Posterior cingulate gyrus (tissue), 11 donors: ENCODE results near the gene POLR2E.
"Not testable (repeated sequence)": the region's sequence is repeated elsewhere in the genome, so short reads cannot be mapped to it uniquely, and the experiment has no call there.

Experiments used
- DNase-seq, 10 donors: peaks; one replicate each; pipeline versions ENCODE4 v3.0.0 to v3.0.0-alpha.2; 2020 to 2021; ENCODE audit warnings: mixed read lengths in 3 of 10
- intact Hi-C: fragments of 100-400 bp; cut with DNase I; formaldehyde crosslinking; loops from one replicate; pipeline ENCODE4 v1.15.1; 2023

Gene POLR2E

DNA sequence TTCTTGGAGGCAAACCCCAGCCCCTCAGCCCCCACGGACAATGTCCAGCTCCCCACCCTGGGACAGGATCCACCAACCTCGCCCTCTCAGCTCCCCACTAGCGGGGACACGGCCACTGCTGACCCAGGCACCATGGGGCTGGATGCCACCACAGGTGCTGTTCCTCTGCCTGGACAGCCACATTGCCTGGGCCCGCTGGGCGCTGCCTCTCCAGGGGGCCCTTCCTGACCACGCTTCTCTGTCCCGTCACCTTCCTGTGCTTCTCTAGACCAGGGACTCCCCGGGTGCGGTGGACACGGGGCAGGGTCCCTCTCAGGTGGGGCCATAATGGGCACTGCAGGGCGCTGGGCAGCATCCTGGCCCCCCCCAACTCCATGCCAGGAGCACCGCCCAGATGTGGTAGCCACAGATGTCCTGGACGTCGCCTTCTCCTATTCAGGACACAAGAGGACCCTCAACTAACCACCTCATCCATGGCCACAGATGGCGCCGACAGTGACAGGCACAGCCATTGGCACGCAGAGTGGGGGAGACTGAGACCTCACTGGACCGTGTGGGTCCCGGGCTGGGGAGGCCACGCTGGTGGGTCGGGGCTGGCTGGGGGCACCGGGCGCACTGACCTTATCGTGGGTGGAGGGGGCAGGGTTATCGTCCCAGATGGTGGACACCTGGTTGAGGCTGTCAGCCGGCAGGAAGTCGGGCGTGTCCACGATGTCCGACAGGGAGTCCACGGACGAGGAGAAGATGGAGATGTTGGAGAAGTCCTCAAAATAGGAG, 32.0 kb upstream of the POLR2E start:
- intact Hi-C loops, result no loop called here

DNA sequence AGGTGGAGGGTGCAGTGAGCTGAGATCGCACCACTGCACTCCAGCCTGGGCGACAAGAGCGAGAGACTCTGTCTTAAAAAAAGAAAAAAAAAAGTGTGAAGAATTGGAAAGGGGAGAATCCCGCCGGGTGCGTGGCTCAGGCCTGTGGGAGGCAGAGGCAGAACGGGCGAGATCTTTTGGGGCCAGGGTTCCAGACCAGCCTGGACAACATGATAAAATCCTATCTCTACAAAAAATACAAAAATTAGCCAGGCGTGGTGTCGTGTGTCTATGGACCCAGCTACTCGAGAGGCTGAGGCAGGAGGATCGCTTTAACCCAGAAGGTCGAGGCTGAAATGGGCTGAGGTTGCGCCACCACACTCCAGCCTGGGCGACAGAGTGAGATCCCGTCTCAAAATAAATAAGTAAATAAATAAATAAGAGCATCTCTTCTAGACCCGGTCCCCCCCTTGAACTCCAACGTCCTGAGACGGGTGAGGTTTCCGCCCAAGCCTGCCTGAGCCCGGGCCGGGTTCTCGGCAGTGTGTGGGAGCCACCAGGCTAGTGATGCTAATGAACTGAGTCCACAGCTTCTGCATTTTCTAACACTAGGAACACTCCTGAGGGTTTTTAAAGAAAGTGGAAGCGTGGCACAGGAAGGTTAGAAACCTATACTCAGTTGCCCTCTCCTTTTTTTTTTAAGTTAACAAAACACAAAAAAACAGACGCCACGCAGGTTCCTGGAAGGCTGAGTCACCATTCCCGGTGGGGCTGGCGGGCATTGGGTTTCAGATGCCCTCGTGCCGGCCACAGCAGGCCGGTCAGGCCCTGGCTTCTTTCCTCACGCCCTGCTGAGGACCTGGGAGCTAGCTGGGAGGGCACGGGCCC, 30.7 kb upstream of the POLR2E start:
- intact Hi-C loops, result no loop called here

More for the DNA sequence above, 32.0 kb upstream of the POLR2E start:
- no peak for DNase-seq

DNA sequence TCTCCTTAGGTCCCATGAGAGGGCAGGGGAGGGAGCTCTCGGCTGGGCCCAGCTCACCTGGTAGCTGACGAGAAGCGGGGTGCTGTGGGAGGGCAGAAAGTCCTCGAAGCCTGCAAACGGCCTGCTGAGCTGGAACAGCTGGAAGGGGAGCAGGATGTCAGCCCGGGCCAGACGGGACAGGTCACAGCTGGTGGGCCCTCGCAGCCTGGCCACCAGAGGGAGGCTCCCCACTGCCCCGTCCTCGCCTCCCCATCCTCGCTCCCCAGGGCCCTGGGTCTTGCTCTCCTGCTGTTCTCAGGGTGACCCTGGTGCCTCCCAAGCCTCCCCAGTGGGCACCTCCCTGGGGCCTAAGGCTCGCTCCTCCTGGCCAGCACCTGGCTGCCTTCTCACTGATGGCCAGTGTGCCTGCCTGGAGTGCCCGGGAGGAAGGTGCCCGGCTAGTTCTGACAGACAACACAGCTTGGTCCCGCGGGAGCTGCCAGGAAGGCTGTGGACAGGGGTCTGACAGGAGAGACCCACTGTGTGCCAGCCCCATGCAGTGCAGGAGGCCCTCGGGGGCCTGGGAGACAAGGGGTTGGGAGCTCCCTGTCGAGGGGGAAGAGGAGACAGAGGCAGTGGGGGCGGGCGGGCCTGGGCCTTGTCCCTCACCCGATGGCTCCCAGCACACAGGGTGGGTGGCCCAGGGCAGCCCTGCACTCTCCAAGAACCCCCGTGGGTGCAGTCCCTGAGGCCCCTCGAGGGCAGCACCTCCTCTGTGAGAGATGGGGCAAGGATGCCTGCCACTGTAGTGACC, 28.9 kb upstream of the POLR2E start:
- no peak for DNase-seq

More for the DNA sequence above, 30.7 kb upstream of the POLR2E start:
- no peak for DNase-seq

DNA sequence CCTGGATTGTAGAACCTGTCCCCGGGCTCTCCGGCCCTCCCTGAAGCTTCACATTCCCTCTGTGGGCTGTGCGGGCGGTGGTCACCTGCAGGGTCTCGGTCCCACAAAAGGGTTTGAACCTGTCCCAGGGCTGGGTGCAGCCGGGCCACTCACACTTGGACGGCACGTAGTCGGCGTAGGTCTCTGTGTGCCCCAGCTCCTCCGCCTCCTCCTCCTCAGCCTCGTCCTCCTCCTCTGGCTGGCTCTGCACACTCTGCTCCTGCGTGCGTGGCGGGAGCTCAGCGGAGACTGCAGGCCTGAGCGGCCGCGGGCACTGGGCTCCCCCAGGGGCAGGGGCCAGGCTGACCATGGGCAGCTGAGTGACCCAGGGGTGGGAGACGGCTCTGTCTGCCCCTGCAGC, 28.2 kb upstream of the POLR2E start:
- no peak for DNase-seq
- intact Hi-C loops, result no loop called here

More for the DNA sequence above, 28.9 kb upstream of the POLR2E start:
- intact Hi-C loops, result no loop called here

DNA sequence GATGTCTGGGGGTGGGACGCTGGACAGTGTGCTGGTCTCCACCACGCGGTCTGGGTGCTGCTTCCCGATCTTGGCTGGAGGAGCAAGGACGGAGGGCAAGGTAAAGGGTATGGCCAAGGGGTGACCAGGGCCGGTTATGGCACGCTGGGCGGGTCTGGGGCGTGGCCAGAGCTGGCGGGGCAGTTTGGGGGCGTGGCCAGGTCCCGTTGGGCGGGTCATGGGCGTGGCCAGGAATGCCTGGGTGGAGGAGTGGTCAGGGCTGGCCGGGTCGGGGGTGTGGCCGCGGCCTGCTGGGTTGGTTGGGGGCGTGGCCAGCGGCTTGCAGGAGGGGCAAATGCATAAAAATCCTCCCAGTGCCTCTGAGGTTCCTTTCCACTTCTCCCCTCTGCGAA, 27.8 kb upstream of the POLR2E start:
- no peak for DNase-seq
- intact Hi-C loops, result no loop called here

DNA sequence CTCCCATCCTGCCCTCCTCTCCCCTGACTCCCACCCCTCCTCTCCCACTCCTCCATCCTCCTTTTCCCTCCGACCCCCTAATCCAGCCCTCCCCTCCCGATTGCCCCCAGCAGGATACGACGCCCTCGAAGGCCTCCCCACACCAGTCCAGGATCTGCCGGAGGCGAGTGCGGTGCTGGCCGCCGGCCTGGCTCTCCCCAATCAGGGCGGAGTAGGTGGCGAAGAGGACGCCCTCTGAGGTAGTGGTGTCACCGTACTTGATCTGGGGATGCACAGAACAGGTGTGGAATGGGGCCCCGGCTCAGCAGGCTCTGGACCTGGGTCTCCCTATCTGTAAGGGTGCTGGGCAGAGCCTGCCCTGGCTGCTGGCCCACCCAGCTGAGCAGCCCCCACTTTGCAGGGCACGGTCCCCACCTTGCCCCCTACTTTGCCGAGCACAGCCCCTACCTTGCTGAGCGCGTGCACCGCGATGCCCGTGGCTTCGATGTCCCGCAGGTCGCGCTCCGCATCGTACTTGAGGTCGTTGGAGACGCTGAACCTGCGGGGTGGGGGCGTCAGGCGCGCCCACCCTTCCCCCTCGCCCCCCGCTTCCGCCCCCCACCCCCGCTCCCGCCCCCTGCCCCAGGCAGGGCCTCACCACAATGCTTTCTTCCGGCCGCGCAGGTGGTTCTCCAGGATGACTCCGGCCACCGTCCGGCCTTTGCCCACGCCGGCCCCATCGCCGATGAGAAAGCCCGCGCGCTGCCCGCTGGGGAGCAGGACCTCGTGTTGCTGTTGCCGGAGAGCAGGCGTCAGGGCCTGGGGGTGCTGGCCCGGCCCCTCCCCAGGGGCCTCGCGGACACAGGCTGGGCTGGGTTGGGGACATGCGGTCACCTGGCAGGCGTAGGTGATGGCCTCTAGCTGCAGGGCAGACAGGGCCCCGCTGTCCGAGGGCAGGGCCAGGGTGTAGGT, 27.1 kb upstream of the POLR2E start:
- no peak for DNase-seq
- intact Hi-C loops, result no loop called here

DNA sequence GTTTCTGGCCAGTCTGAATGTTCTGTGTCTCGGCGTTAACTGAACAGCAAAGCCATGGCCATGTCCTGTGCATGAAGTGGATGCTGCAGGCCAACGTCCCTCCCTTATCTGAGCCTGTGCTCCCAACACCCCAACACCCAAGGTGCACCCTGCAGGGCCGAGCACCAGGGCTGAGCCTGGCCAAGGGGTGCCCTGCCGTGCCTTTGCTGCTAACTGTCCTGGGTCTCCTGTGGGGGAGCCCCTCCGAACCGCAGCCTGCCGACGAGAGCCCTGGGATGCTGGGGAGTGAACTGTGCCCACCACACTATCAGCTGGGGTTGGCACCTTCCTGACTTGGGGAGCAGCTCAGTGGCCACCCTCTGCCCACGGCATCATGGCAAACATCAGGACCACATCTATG, 26.2 kb upstream of the POLR2E start:
- intact Hi-C loops, result no loop called here

DNA sequence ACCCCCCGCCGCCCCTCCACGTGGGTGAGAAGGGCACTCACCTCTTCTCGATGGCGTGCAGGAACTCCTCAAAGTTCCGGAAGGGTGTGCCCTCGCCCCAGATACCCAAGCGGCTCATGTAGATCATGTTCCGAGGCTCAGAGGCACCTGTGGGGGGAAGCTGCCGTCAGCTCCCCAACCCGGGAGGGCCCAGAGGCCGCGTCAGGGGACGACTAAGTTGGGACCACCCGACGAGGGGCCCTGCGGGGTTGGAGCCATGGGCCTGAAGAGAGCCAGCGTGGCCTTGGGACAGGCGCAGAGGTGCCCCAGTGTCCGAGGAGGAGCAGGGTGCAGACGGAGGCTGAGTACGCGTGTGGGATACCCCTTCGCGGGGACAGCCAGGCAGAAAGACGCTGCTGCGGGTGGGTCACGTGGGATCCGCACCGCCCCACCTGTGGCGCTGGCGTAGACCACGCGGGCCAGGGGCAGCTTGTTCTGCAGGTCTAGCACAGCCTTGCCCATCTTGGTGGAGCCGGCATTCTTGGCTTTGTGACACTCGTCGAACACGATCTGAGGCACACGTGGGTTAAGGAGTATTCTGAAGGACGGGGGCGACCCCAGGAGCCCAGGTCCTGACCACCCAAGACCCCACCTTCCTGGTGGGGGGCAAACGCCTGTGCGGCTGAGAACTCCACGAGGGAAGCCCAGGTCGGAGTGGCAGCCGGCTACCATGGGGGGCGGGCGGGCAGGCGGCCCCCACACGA, 24.5 kb upstream of the POLR2E start:
- DNase-seq, result no peak
- intact Hi-C loops, result no loop called here

More for the DNA sequence above, 26.2 kb upstream of the POLR2E start:
- DNase-seq, result no peak

DNA sequence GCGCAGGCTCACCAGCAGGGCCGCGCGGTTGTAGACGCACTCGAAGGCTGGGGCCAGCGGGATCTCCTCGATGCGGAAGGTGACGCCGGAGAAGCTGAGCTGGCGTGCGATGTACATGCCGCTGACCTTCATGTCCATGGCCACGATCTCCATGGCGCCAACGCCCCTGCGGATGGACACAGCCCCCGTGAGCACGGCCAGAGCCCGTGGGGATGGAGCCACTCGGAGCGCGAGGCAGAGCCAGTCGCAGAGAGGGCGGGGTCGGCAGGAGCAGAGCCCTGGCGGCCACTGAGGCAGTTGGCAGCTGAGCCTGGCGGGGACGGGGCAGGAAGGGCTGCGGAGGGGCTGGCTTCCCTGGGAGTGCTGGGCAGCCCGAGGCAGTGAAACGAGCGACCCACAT, 23.8 kb upstream of the POLR2E start:
- intact Hi-C loops, result no loop called here
- no peak for DNase-seq

DNA sequence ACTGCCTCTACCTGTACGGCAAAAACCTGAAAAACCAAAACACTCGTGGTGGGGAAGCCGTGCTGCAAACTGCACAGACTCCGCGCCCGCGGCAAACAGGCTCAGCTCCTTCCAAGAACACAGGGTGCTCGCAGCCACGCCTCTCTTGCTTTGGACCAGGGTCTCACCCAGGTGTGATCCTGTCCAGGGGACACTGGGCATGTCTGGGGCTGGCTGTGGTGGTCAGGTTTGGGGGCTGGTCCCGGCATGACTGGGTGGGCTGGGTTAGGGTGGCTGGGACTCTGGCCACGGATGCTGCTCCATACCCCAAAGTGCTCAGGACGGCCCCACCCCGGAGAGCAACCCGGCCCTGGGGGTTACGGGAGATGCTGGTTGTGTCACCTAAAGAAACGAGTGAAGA, 22.5 kb upstream of the POLR2E start:
- DNase-seq, result no peak
- intact Hi-C loops, result no loop called here

DNA sequence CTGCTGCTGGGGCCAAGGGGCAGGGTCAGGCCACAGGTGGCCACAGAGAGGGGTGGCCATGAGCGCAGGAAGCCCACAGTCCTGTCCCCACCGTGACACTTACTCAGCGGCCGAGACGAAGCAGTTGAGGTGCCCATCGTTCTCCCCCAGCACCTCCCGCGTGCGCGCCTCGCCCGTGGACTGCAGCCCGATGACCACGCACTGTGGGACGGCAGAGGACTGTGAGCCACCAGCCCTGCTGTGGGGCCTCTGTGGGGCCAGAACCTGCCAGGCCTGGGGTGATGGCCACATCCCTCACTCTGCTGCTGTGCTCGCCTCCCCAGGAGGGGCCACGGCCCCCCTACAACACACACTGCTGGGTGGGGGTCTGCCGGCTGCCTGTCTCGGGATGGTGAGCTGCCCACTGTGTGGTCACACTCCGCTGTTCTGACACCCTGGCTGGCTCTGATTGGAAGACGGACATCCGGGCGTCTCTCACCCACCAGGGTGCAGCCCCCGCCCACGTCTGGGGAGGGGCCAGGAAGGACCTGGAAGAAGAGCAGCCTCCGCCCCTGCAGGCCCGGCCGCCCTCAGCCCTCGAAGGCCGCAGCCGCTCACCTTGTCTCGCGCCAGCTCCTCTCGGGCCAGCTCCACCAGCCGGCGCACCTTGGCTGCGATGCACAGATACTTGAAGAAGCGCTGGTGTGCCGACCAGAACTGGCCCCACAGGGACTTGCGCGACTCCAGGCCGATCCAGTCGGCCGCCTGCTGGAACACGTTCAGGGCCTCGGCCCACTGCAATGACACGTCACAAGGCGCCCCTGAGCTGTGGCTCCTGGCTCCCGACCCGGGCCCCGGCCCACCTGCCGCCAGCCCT, 21.8 kb upstream of the POLR2E start:
- intact Hi-C loops, result no loop called here

DNA sequence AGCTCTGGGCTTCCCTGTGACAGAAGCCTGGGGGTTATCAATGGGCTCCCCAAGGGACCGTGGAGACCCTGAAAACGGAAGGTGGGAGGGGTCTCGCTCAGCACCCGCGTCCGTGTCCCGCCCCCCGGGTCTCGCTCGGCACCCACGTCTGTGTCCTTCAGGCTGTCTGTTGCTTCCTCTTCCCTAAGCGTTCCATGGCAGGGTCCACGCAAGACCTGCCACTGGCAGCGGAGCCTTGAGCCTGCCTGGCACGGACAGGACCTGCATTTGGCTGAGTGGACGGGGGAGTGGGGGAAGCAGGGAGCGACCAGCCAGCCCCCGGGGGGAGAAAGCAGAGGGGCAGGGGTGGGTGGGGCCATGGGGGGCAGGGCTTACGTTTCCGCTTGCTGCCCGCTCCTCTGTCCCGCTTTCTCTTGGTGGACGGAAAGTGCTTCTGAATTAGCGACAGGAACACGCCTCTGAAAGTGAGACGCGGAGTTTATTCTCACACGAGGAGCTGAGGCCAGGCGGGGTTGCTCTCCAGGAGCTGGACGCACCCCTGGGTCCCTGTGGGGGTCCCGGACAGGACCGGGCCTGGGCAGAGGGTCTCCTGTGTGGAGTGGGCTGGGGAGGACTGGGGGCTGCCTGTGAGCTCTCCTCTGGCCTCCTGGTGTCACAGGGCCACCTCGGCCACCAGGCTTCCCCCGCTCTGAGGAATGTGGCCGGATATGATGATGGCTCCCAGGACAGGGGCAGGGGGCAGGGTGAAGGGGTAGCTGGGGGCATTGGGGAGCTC, 20.7 kb upstream of the POLR2E start:
- intact Hi-C loops, result no loop called here
- no peak for DNase-seq

More for the DNA sequence above, 21.8 kb upstream of the POLR2E start:
- DNase-seq, result no peak

DNA sequence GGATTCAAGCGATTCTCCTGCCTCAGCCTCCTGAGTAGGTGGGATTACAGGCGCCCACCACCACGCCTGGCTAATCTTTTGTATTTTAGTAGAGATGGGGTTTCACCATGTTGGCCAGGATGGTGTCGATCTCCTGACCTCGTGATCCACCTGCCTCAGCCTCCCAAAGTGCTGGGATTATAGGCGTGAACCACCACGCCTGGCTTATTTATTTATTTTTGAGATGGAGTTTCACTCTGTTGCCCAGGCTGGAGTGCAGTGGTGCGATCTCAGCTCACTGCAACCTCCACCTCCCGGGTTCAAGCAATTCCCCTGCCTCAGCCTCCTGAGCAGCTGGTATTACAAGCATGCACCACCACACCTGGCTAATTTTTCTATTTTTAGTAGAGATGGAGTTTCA, 19.6 kb upstream of the POLR2E start:
- DNase-seq, result not testable (repeated sequence)
- intact Hi-C loops, result loop anchor here (5.0 kb wide), 2 partner anchors 78 to 123 kb away; partner anchors contain the start of gene CBARP

DNA sequence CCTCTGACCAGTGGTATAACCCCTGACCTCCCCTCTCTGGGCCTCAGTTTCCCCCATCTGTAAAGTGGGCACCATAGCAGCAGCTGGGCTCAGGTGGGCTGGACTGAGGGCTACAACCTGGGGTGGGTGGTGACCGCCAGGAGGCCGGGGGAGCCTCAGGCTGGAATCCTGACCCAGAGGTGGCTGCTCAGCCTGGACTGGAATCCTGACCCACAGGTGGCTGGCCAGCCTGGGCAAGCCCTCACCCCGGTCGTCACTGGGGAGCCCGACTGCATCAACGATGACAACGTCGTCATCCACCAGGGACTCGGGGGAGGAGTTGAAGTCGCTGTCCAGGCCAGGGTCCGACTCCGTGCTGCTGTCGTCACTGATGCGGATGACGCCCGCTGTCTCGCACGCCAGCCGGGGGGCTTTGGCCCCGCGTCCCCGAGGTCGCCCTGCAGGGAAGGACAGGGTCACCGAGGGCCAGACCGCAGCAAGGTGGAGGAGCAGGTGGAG, 18.9 kb upstream of the POLR2E start:
- DNase-seq, result no peak
- intact Hi-C loops, result loop anchor here (5.0 kb wide), 2 partner anchors 78 to 123 kb away; partner anchors contain the start of gene CBARP

DNA sequence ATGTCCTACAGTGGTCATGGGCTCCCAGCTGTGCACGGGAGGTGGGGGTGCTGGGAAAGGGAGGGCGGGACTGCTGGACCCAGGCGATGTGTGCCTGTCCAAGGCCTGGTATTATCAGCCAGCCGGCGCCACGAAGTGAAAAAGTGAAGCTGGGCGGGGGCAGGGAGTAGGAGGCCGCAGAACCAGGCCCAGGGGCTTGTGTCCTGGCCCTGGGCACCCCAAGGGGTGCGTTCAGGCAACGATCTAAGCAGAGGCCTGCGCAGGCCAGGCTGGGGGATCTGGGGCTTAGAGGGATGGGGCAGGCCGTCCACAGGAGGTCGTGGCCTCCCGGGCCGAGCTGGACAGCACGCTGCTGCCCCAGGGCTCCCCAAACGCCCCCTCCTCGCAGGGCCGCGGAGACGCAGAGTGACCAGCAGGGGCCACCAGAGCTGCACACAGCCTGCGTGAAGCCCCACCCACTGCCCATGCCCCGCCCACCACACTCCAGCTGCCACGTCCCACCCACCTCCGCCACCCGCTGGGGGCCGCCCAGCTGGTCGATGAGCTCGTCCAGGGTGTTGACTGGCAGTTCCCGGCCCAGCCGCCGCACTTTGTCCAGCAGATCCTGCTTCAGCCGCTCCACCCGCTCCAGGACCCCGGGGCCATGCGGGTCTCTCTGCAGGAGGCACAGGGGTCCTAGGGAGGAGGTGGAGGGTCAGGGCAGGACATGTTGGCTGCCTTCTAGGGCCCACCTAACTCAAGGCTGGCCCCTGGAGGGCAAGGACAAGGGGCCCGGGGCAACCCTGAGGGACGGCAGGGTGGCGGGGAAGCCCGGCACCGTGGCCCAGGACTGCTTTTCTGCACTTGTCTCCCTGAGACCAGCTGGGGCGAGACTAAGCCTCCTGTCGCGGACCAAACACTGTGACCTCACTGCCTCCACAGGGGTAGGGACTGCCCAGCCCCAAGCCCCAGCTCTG, 18.1 kb upstream of the POLR2E start:
- intact Hi-C loops, result loop anchor here (5.0 kb wide), 2 partner anchors 79 to 124 kb away; partner anchors contain the start of gene CBARP
- peak; percentile 89 to 99 (median 96) for DNase-seq
